Measurements from ENCODE around the gene ETV7.
A peak's percentile ranks its signal among the peaks of the same experiment; 100 is the strongest.
"Not testable (repeated sequence)": the region's sequence is repeated elsewhere in the genome, so short reads cannot be mapped to it uniquely, and the experiment has no call there.

The ETV7 gene

DNA sequence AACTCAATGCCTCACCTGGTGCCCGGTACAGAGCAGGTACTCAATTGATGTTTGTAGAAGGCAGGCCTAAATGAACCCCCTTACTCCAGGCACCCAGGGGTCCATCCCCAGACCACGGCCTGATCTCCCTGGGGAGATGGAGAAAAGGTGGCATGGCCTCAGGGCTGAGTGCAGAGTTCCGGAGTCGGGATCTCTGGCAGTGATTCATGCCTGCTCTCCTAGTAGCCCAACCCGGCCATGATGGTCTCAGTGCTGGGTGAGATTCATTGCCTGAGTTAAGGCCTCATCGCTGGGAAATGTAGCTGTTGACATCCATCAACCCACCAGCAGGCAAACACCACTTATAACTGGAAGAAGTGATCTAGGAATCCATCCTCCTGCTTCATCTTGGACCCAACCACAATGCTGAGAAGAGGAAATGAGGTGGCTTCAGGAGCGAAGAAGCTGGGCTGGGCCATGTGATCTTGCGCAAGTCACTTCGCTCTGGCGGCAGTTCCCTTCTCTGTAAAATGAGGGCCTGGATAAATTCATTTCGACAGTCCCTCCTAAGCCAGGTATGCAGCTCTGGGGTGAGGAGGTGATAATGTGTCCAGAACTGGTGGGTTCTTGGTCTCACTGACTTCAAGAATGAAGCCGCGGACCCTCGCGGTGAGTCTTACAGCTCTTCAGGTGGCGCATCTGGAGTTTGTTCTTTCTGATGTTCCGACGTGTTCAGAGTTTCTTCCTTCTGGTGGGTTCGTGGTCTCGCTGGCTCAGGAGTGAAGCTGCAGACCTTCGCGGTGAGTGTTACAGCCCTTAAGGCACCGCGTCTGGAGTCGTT is 24.7 kb downstream of the ETV7 start:
- no peak for DNase-seq

DNA sequence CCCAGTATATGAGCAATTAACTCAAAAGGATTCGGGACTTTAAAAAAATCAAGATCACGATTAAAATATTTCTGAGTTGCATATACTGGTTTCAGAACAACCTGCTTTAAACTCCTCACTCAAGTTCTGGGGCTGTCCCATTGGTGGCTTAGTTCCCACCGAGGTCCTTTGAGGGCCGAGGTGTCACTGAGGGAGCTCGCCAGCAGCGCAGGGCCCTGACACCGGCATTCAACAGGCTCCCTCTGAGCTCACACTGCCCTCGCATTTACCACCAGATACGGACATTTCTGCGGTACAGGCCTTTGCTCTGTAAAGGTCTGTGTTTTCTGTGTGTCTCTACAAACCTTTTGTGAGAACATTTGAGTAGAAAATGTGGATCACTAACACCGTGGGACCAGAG is 26.4 kb downstream of the ETV7 start:
- no peak for DNase-seq

DNA sequence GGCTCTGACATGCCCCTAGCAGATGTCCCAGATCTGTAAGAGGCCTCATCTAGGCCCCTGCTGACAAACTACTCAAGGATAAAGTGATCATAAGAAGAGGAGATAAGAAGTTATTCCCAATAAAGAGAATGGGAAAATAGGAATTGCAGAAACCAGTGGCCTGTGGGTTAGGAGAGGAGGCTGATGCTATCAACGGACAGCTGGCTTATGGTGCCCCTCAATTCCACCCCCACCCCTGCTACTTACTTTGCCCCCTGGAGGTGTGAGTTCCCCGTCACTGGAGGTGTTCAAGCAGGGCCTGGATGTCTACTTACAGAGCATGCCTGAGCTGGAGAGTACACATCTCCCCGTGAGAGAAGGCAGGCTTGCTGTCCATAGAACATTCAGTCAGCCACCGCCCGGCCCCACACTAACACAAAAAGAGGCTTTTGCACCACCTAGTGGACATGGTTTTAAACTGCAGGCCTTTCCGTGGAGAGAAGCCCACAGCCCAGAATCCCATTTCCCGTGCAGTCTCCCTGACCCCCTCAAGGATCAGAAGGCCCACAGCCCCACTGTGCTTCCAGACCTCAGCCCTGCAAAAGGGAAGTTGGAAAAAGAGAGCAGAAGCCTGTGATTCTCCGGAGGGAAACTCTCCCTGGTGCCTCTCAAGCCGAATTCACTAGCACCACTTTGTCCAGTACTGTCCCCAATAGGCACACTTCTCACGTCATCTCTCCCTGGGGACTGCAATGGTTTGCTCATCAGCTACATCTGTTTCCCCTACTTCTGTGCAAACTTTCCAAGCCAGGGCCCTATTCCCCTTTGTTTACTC is 27.0 kb downstream of the ETV7 start:
- DNase-seq: peak; percentile 71

DNA sequence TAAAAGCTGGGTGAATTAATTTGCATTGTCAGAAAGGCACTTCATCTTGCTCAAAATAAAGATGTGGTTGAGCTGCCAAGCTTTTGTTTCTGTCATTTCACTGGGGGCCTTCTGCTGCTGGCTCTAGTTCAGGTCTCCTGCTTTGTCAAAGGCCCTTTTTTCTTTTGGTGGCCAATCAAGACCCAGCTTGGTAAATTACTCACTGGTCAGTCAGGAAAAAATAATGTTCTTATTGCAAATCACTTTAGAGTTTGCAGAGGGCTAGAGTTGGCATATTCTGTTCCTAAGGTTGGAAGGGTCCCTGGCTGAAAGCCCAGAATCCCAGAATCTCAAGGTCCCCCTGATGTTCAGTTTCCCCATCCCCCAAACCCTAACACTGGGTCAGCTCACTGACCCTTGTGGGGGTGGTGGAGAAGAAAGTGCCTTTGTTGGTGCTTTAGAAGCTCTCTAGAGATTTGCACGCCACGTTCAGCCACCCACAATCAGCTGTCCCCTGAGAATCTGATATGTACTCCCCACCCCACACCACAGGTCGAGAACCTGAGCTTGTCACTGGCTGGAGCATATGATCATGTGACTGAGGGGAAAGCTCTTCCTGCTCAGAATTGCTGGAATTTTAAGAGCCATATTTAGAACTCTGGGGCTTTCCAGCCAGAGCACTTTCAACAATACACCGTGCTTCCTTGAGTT is 29.1 kb downstream of the ETV7 start:
- DNase-seq: no peak

DNA sequence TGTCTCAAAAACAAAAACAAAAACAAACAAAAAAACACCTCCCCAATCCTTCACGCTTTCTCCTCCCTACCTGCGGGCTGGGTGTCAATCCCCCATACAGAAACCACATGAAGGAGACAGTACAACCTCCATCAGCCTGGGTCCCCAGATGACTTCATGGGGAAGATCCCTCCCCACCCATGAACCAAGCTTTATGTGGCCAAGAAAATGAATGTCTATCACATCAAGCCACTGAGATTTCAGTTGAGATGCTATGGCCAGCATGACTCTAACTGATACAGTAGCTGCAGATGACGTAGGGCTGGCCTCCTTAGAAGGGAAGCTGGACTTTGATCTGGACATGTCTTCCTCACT is 29.6 kb downstream of the ETV7 start:
- DNase-seq: no peak

DNA sequence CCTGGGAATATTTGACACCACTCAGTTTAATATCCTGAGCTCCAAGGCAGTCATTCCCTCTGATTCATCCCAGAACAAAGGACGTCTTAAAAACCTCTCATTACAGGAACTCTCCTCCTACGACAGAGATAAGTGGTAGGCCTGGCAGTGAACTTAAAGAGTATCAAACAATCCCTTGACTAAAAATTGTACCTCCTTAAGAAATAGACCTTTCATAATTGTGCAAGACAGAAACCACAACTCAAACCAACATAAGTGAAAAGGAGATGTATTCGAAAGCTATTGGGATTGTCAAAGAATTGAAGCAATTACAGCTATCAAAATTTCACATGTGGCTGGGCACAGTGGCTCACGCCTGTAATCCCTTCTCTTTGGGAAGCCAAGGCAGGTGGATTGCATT is 31.6 kb downstream of the ETV7 start:
- DNase-seq: no peak

DNA sequence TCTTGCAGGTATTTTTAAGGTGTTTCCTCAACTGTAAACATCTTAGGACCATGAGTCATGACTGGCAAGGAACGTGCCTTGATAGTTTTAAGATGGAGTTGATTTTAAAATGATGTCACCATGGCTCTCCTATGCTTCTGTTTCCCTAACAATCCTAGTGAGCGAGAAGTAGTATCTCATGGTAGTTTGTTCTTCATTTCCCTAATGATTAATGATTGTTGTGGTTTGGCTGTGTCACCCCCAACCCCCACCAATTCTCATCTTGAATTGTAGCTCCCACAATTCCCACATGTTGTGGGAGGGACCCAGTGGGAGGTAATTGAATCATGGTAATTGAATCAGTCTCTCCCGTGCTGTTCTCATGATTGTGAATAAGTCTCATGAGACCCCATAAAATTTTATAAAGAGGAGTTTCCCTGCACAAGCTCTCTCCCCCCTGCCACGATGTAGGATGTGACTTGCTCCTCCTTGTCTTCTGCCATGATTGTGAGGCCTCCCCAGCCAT is 34.0 kb downstream of the ETV7 start:
- no peak for DNase-seq

DNA sequence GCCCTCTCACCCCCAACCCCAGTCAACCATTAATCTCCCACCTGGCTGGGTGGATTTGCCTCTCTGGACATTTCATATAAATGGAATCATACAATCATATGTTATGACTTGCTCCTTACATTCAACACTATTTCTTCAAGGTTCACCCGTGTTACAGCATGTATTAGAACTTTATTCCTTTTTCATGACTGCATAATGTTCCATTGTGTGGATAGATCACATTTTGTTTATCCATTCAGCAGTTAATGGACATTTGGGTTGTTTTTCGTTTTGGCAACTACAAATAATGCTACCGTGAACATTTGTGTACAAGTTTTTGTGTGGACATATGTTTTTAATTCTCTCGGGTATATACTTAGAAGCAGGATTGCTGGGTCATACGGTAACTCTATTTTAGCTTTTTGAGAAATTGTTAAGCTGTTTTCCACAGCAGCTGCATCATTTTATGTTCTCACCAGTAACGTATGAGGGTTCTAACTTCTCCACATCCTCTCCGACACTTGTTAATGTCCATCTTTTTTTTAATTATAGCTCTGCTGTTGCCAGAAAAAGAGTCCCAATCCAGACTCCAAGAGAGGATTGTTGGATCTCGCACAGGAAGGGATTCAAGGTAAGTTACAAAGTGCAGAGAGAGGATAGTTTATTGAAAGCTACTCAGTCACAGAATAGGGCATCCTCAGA is 34.9 kb downstream of the ETV7 start:
- DNase-seq: no peak

DNA sequence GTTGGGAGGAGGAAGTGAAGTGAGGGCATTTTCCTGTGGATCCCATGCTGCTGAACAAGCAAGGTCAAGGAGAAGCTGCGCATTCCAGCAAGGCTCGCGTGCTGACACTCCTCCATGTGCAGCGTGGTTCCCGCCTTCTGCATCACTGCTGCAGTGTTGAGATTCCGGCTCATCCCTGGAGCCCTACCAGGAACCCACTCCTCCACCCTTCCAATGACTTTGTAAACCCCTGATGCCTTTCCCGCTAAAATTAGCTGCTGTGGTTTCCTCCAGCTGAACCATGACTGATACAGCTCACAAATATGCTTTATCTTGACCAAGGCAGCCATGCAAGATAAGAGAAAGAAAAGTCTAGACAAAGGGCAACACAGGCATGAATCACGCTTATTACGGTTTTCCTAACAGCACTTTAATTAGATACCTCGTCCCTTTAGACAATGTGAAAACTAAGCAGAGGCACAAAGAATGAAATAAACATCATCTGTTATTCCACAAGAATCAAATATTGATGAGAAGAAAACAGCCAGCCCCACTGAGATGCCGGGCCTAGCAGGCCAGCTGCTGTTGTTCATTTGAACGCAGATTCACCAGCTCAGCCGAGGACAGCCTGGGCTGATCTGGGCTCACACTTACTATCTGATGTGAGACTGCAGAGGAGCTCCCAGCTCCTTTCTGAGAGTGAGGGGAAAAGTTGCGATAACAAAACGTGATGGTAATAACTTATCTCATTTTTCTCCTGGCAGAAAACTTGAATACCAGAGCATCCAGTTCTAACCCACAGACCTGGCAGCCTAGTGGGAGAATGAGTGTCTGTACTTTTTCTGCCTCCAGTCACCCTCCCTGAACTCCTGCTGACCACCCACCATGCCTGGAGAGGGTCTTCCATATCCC is 36.5 kb downstream of the ETV7 start:
- no peak for DNase-seq

DNA sequence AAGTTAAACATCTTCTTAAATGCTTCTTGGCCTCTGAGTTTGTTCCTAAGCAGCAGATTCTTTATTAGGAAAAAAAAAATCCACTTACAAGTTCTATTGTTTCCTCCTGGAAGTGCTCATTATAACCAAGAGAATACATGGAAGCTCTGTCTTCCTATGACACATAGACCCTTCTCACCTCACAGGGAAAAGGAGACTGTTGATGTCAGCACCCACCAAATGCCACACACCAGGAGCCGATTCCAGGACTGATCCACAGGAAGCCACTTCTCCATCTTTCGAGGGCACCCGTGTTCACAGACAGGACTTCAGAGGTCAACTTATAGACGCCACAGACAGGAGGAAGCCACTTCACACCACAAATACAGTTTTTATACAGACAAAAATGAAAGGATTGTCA is 37.4 kb downstream of the ETV7 start:
- DNase-seq: no peak

DNA sequence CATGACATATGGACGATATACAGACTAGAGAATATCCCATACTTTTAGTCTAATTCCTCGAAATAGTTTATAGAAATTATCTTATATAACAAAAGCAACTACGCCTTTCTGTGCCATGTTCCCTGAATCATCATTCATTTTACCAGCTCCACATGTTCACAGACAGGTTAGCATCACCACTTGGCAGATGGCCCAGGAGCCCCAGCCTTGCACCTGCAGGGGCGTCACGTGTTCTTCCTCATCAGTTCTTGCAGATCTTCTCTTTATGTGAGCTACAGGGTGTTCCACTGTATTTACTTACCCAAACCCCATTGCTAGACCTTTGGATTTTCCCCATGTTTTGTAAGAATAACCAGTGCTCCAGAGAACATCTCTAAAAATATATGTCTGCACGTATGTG is 38.2 kb downstream of the ETV7 start:
- peak; percentile 93 for DNase-seq

DNA sequence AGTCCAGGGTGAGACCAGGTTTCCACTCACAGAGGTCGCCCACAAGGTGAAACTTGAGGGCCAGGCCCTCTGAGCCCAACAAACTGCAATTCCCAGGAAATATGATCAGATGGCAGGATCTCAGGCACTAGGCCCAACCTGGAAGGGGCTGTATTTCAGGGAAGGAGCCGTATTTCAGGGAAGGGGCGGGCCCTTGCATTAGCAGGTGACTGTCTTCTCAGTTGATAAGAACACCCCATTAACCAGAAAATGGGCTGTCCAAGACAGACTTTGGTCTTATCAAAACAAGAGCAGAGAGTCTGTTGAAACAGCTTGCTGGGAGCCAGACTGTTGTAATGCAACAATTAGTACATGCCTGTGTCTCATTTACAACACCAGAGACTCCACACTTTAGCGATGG is 39.8 kb downstream of the ETV7 start:
- no peak for DNase-seq

DNA sequence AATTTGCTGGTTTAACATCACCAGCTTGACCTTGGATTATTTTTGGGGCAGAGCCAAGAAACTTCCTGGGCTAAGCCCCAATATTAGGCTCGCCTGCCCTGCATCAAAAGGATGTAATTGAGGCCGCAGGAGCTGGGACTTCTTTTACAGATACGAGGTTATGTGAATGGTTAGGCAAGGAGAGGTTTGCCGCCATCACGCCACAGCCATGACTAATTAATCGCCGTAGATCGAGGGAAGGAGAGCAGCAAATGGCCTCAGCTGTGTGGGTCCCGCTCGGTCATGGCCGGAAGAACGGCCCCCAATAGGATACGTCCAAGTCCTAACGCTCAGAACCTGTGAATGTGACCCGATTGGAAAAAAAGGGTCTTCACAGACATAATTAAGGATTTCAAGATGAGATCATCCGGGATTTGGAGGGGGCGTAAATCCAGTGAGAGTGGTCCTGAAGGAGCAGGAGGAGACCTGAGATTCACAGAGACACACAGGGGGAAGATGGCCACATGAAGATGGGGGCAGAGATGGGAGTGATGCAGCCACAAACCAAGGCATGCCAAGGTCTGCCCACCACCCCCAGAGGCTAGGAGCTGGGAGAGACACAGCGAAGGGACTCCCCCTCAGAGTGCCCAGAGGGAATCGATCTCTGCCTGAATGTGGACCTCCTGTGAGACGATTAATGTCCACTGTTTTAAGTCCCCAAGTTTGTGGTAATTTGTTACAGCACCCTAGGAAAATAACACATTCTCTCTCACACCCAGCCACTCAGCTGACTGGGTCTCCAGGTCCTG is 40.8 kb downstream of the ETV7 start:
- no peak for DNase-seq

DNA sequence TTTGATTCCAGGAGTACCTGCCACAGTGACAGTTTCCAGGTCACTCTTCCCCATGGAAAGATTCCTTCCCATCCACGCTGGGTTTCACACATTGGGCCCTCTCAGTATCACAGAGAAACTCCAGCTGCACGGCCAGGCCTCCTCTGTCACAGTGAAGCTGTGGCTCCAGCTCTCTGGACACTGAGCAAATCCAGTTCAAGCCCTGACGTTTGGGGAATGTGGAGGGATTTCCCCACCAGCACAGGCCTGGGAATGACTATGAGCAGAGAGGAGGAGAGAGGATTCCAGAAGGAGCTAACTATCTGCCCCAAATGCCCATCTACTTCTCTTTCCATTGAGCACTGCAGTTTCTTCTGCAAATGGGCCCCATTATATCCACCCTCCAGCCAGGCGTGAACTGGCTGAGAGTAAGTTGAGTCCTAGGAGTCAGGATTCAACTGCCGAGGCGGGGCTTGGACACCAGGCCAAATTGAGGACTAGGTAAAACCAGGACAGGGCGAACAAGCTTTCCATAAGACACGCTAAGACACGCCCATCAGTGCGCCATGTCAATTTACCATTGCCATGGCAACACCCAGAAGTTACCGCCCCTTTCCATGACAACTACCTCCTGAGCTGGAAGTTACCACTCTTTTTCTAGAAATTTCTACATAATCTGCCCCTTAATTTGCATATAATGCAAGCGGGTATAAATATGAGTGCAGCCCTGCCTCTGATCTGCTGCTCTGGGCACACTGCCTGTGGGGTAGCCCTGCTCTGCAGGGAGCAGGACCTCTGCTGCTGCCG is 41.6 kb downstream of the ETV7 start:
- no peak for DNase-seq

DNA sequence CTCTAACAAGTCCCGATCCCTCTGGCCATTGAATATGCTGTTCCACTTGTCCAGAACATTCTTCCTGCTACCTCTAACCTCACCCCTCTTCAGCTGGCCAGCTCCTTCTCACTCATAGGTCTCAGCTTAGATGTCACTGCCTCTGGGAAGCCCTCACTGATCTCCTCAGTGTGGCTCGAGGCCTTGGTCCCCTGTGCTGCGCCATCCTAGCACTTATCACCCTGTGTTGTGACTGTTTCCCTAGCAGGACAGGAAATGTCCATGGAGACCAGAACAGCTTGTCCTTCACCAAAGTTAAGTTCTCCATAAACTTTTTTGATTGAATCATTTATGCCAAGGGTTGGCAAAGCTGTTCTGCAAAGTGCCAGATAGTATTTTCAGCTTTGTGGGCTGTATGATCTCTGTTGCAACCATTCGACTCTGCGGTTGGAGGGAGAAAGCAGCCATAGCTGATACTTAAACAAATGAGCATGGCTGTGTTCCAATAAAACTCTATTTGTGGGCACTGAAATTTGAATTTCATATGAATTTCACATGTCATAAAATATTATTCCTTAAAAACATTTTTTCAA is 44.3 kb downstream of the ETV7 start:
- DNase-seq: no peak

DNA sequence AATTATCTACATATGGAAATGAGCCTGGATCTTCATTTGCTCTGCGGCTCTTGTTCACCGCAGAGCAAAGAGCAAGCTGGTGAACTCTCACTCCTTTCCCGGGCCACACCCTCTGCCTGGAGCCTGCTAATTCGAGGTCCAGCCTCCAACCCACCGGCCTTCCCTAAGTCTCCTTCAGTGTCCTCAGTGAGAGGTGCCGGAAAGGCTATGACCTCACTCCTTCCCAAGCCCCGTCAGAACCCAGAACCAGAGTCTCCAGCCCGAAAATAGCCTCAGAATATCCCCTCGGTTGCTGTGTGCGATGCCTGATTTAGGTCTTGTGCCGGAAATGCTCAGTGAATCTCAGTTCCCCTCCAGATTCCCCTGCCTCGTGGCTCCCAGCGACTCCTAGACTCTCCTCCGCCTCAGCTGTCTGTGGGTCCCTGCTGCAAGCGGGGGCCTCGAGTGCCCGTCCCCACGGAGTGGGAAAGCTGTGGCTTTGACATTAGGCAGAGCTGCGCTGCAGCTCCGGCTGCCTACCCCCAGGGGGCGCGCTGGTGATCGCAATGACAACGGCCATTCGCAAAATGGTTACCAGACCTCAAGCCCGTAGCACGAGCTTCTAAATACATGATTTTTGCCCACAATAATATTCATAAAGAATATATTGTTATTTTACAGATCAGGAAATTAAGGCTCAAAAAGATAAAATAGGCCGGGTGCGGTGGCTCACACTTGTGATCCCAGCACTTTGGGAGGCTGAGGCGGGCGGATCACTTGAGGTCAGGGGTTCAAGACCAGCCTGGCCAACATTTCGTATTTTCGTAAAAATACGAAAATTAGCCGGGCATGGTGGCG is 46.6 kb downstream of the ETV7 start:
- DNase-seq: peak; percentile 39

DNA sequence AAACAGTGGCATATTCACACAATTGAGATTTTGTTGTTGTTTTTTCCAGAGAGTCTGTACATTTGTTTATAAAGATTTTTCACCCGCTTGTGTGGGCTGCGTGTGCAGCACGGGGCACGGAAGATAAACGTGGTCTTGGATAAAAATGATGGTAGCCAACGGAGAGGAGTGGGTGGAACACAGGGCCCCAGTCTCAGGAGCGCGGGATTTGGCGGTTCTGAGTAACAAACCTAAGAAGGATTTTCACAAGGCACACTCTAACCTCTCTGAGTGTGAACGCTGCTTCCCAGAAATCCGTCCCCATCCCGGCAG is 47.2 kb downstream of the ETV7 start:
- DNase-seq: no peak

DNA sequence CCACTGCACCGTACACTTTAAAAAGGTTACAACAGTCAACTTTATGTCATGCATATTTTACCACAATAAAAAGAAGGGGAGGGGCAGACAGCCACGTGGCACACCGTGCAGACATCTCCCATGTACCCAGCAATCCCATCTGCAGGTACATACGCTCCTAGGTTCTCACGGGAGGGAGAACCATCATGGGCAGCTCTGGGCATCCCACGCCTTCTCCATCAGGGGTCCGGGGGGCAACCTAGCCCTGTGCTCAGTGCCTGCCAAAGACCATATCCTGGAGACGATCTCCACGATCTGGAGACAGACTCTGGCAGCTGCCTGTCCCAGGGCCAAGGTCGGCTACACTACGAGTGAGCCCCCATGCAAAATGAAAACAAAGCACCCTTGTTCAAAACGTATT is 48.3 kb downstream of the ETV7 start:
- DNase-seq: no peak

DNA sequence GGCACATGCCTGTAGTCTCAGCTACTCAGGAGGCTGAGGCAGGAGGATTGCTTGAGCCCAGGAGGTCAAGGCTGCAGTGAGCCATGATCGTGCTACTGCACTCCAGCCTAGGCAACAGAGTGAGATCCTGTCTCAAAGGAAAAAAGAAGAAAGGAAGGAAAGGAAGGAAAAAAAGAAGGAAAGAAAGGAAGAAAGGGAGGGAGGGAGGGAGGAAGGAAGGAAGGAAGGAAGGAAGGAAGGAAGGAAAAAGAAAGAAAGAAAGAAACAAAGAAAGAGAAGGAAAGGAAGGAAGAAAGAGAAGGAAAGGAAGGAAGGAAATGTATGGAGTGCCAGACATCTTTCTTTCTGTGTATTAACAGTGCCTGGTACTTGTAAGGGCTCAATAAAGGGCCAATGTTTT is 49.2 kb downstream of the ETV7 start:
- DNase-seq: not testable (repeated sequence)
